Pancreas (tissue), 10 donors: ENCODE data around the gene PRKAR2B. TPM values are rescaled to one million over a fixed set of nuclear protein-coding genes. Genes with fewer than 3 reads are reported as not detected.

ENCODE experiments used
- ATAC-seq, 4 donors: fragments of 200-7000 bp; cut with Tn5 transposase; one replicate each; pipeline versions ENCODE4 v1.8.0 to v1.9.1; 2020; ENCODE audit warnings: mild to moderate bottlenecking in 4 of 4, moderate library complexity in 4 of 4
- DNase-seq, 6 donors: peaks; one replicate each; pipeline ENCODE4 v3.0.0-alpha.2; 2020
- FAIRE-seq: peaks from 2 replicates; lab custom pipeline; 2012; peaks lifted over from hg19 to GRCh38; lab: Jason Lieb, UNC
- H3K27ac ChIP-seq, 4 donors: fragments of 200-600 bp; sonication (generic); 1 replicate in 3 of 4; 2 replicates in 1 of 4; pipeline versions ENCODE4 v1.5.0 to v1.8.0; 2020
- H3K27me3 ChIP-seq, 4 donors: fragments of 200-600 bp; one replicate each; pipeline ENCODE4 v1.8.0; 2021
- H3K36me3 ChIP-seq, 3 donors: fragments of 200-600 bp; sonication (generic) in 1 of 3; one replicate each; pipeline versions ENCODE4 v1.5.0 to v1.8.0; 2020 to 2021
- H3K4me1 ChIP-seq, 3 donors: fragments of 200-600 bp; one replicate each; pipeline ENCODE4 v1.8.0; 2021
- H3K4me3 ChIP-seq, 4 donors: fragments of 200-600 bp; sonication (generic) in 2 of 4; one replicate each; pipeline versions ENCODE4 v1.5.0 to v1.8.0; 2020 to 2021
- H3K9me3 ChIP-seq, 4 donors: fragments of 200-600 bp; one replicate each; pipeline ENCODE4 v1.8.0; 2021
- WGBS, 2 donors: extraction: QIAGEN DNeasy Blood & Tissue Kit; methylation state at CpG; one replicate each; pipeline ENCODE4 v1.1.7; 2013; 5-methylcytosine and 5-hydroxymethylcytosine counted together
- intact Hi-C, 3 donors: fragments of 100-400 bp; cut with DNase I; formaldehyde crosslinking; loops; one replicate each; pipeline versions ENCODE4 v1.11.1 to v1.14.2; 2022
- polyA plus RNA-seq, 2 donors: library from polyadenylated mRNA; stranded (reverse); fragments of 200-250 nt; gene quantifications; one replicate each; pipeline ENCODE4 v1.2.3, GENCODE V29; 2013
- total RNA-seq, 6 donors: library from RNA; stranded (reverse); fragmentation: NEBNext Ultra II Directional in 4 of 6; extraction: Animal tissue kit (Norgen Biotek cat#: 25700) in 4 of 6; gene quantifications; one replicate each; pipeline versions ENCODE4 v1.2.1 to v1.2.4, GENCODE V29; 2021 to 2023
- TF ChIP-seq, protein P1 (sequence below), 4 donors: fragments of 200-600 bp; sonication (generic) in 3 of 4; IDR thresholded peaks; one replicate each; pipeline versions ENCODE4 v1.5.0 to v1.8.0; 2021; ENCODE audit warnings: antibody characterized with exemption in 4 of 4
- donor health status: healthy with polysubstance abuse.
- donor health status: DM: no; HTN: no; CAD: no; lungs with moderate emphysema.
- donor health status: DM: no; HTN: no; CAD: no.
- donor health status: control.
- donor health status: control.
- donor health status: Bipolar disorder and iron deficiency.
- donor health status: DM: yes; HTN: yes; CAD: no.
- donor health status: DM: no; HTN: no; CAD: no.
- donor health status: DM: no; HTN: no; CAD: no.
- donor health status: DM: yes; HTN: yes; CAD: no.

Gene PRKAR2B
- total and polyA plus RNA-seq, 8 donors: 5.8 to 9.9 (median 7.6) TPM

GRCh38 chr7:107157091-107157490 is 112.6 kb downstream of the PRKAR2B start:
- intact Hi-C loops: loop anchor here in 1 of 3 donors (10.0 kb wide), 1 partner anchor 362 kb away; no protein-coding TSS in a partner anchor
- TF ChIP-seq, protein P1, sequence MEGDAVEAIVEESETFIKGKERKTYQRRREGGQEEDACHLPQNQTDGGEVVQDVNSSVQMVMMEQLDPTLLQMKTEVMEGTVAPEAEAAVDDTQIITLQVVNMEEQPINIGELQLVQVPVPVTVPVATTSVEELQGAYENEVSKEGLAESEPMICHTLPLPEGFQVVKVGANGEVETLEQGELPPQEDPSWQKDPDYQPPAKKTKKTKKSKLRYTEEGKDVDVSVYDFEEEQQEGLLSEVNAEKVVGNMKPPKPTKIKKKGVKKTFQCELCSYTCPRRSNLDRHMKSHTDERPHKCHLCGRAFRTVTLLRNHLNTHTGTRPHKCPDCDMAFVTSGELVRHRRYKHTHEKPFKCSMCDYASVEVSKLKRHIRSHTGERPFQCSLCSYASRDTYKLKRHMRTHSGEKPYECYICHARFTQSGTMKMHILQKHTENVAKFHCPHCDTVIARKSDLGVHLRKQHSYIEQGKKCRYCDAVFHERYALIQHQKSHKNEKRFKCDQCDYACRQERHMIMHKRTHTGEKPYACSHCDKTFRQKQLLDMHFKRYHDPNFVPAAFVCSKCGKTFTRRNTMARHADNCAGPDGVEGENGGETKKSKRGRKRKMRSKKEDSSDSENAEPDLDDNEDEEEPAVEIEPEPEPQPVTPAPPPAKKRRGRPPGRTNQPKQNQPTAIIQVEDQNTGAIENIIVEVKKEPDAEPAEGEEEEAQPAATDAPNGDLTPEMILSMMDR (IDR thresholded peaks at IDR 0.05): no peak

DNA sequence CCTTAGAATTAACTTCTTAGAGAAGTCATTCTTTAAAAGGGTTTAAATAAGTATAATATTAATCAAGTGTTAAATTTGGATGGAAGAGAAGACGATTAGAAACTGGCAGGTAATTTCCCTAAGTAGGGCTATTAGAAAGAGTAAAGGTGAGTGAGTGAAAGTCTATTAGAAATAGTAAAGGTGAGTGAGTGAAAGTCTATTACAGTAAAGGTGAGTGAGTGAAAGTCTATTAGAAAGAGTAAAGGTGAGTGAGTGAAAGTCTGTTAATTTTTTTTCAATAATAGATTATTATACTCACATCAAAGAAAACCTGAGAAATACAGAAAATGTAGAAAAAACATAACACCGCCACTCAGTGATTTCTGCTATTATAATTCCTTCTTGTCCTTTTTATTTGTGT is 113.5 kb downstream of the PRKAR2B start:
- ATAC-seq: no peak
- FAIRE-seq: no peak

More at GRCh38 chr7:107157091-107157490, 112.6 kb downstream of the PRKAR2B start:
- FAIRE-seq: no peak
- no peak for DNase-seq
- WGBS, 2 donors: 85 to 93% methylated on average over 7 of the region's 7 CpGs
- no peak for ATAC-seq
- no peaks in the 10 kb centered on the region for H3K9me3 ChIP-seq
- no peaks in the 10 kb centered on the region for H3K36me3 ChIP-seq
- H3K4me3 ChIP-seq: no peak overlapping the region
- no peaks in the 10 kb centered on the region for H3K4me1 ChIP-seq
- no peaks in the 10 kb centered on the region for H3K27me3 ChIP-seq
- H3K27ac ChIP-seq: no peak overlapping the region

DNA sequence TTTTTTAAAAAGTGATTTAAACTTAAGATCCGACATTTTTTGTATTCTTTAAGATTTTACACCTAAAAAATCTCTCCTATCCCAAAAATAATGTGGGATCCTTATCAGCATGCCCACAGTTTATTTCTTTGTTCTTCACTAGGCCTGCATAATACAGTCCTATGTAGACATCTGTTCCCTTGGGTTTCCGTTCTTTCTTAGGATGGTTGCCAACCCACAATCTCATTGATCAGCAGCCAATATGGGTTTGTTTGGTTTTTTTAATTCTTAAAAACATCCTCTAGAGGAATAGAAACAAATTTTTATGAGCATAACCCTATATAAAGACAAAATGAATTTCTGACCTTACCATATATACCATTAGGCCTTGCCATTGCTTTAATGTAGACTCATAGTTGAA is 115.9 kb downstream of the PRKAR2B start:
- Histone ChIP-seq H3K27ac (no peak overlapping the region), H3K9me3 (no peaks in the 10 kb centered on the region), H3K4me1 (no peaks in the 10 kb centered on the region), H3K36me3 (no peaks in the 10 kb centered on the region), H3K27me3 (no peaks in the 10 kb centered on the region), H3K4me3 (no peak overlapping the region)
- 72 to 73% methylated on average over 2 of the region's 2 CpGs for WGBS, 2 donors
- FAIRE-seq (no peak), DNase-seq (no peak), ATAC-seq (no peak)
- TF ChIP-seq, protein P1 (IDR thresholded peaks at IDR 0.05): no peak
- intact Hi-C loops: no loop called here

More for the DNA sequence above, 113.5 kb downstream of the PRKAR2B start:
- H3K27me3 ChIP-seq: no peaks in the 10 kb centered on the region
- no peak for DNase-seq
- TF ChIP-seq, protein P1 (IDR thresholded peaks at IDR 0.05): no peak
- H3K36me3 ChIP-seq: no peaks in the 10 kb centered on the region
- no peak overlapping the region for H3K4me3 ChIP-seq
- intact Hi-C loops: loop anchor here in 1 of 3 donors (10.0 kb wide), 1 partner anchor 363 kb away; no protein-coding TSS in a partner anchor
- WGBS, 2 donors: 61 to 62% methylated on average over 2 of the region's 2 CpGs
- H3K27ac ChIP-seq: no peak overlapping the region
- no peaks in the 10 kb centered on the region for H3K4me1 ChIP-seq
- no peaks in the 10 kb centered on the region for H3K9me3 ChIP-seq

GRCh38 chr7:107161415-107161814 is 116.9 kb downstream of the PRKAR2B start:
- DNase-seq: no peak
- Histone ChIP-seq H3K4me1 (peaks cover 0 to 5% (median under 1%) of the 10 kb centered on the region in 3 donors), H3K9me3 (no peaks in the 10 kb centered on the region), H3K4me3 (no peak overlapping the region), H3K27me3 (no peaks in the 10 kb centered on the region), H3K36me3 (no peaks in the 10 kb centered on the region), H3K27ac (no peak overlapping the region)
- TF ChIP-seq, protein P1 (IDR thresholded peaks at IDR 0.05): no peak
- FAIRE-seq: peak; percentile 64
- WGBS, 2 donors: 75 to 82% methylated on average over 3 of the region's 3 CpGs
- no peak for ATAC-seq
- intact Hi-C loops: no loop called here

DNA sequence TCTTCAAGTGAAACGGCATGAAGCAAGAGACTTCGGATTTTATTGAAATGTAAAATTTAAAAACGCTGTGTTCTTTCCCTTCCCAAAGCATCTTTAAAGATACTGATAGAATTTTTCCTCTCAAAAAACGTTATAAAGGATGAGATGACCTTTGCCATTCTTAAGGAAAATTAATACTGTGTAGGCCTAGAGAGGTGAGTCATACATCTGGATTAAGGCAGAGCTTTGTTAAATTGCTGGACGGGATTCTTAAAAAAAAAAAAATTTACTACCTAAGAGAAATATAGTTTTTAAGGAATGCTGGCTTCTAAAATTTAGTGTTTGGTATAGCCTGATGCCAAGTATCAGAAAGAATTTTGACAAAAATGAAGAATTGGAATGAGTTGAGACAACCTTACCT is 118.0 kb downstream of the PRKAR2B start:
- ATAC-seq: no peak
- WGBS, 2 donors: 70 to 85% methylated on average over 5 of the region's 5 CpGs
- no peak for FAIRE-seq
- TF ChIP-seq, protein P1 (IDR thresholded peaks at IDR 0.05): no peak
- intact Hi-C loops: no loop called here
- Histone ChIP-seq H3K36me3 (no peaks in the 10 kb centered on the region), H3K9me3 (no peaks in the 10 kb centered on the region), H3K4me1 (peaks cover 0 to 11% (median 5%) of the 10 kb centered on the region in 3 donors), H3K27ac (no peak overlapping the region), H3K27me3 (no peaks in the 10 kb centered on the region), H3K4me3 (no peak overlapping the region)
- DNase-seq: no peak
